IMR-90 (cell line): ENCODE data around the gene ZNF492. TPM values are rescaled to one million over a fixed set of nuclear protein-coding genes. Genes with fewer than 3 reads are reported as not detected.

Source experiments
- ATAC-seq: fragments of 200-7000 bp; cut with Tn5 transposase; 2 replicates; pipeline ENCODE4 v1.9.1; 2020; ENCODE audit warnings: low read depth, mild to moderate bottlenecking, moderate library complexity
- BruUV-seq: library from RNA; stranded (reverse); fragments of 400-500 nt; replicated peaks from 2 replicates; lab custom pipeline; 2021; lab: Mats Ljungman, UMichigan
- CTCF ChIA-PET: fragments of 300-600 bp; formaldehyde crosslinking; extraction: SDS; loops from one replicate; lab custom pipeline; 2021; ENCODE audit warnings: antibody characterized with exemption; lab: Yijun Ruan, JAX
- POLR2A ChIA-PET: fragments of 300-600 bp; sonication (Branson Sonifier 250); formaldehyde crosslinking; loops from one replicate; lab custom pipeline; 2022; ENCODE audit warnings: antibody characterized with exemption; ENCODE audit not compliant: unreplicated experiment; lab: Charles Lee
- DNase-seq: peaks from one replicate; pipeline ENCODE4 v3.0.0; 2013
- H2AFZ ChIP-seq: replicated peaks from 2 replicates; pipeline ENCODE3; 2013; ENCODE audit warnings: low read length, mild to moderate bottlenecking; ENCODE audit not compliant: poor library complexity
- H2AK5ac ChIP-seq: 2 replicates; pipeline ENCODE4 v1.6.1; 2013; ENCODE audit warnings: low read depth, low read length, inconsistent platforms
- H2AK9ac ChIP-seq: replicated peaks from 2 replicates; pipeline ENCODE3; 2013; ENCODE audit warnings: mild to moderate bottlenecking, low read depth, low read length, moderate library complexity; ENCODE audit not compliant: poor library complexity
- H2BK120ac ChIP-seq: 2 replicates; pipeline ENCODE4 v1.6.1; 2013; ENCODE audit warnings: low read depth, low read length, inconsistent platforms
- H2BK15ac ChIP-seq: 3 replicates; pipeline ENCODE4 v1.6.1; 2013; ENCODE audit warnings: low read depth, low read length, inconsistent platforms
- H2BK20ac ChIP-seq: 2 replicates; pipeline ENCODE4 v1.6.1; 2013; ENCODE audit warnings: low read depth, mild to moderate bottlenecking, inconsistent platforms, low read length, moderate library complexity
- H2BK5ac ChIP-seq: 2 replicates; pipeline ENCODE4 v1.6.1; 2013; ENCODE audit warnings: mild to moderate bottlenecking, low read depth, low read length, inconsistent platforms; ENCODE audit not compliant: poor library complexity, severe bottlenecking
- H3K14ac ChIP-seq: replicated peaks from 2 replicates; pipeline ENCODE4 v1.6.1; 2013; ENCODE audit warnings: low read depth, low read length, inconsistent platforms
- H3K18ac ChIP-seq: 2 replicates; pipeline ENCODE4 v1.6.1; 2013; ENCODE audit warnings: low read depth, low read length, control low read depth
- H3K23ac ChIP-seq: 2 replicates; pipeline ENCODE4 v1.6.1; 2013; ENCODE audit warnings: low read depth, low read length, inconsistent platforms
- H3K27ac ChIP-seq: 2 replicates; pipeline ENCODE4 v1.5.1; 2013; ENCODE audit warnings: mild to moderate bottlenecking, control low read depth, low read length; ENCODE audit not compliant: insufficient read depth
- H3K27me3 ChIP-seq: 2 replicates; pipeline ENCODE4 v1.6.1; 2013; ENCODE audit warnings: low read length; ENCODE audit not compliant: control insufficient read depth, insufficient read depth
- H3K36me3 ChIP-seq: 2 replicates; pipeline ENCODE4 v1.6.1; 2013; ENCODE audit warnings: low read length, mixed read lengths; ENCODE audit not compliant: control insufficient read depth, insufficient read depth
- H3K4ac ChIP-seq: 2 replicates; pipeline ENCODE4 v1.6.1; 2013; ENCODE audit warnings: low read depth, low read length, inconsistent platforms
- H3K4me1 ChIP-seq: 2 replicates; pipeline ENCODE4 v1.6.1; 2013; ENCODE audit warnings: low read length, mixed read lengths; ENCODE audit not compliant: control insufficient read depth, insufficient read depth
- H3K4me2 ChIP-seq: 2 replicates; pipeline ENCODE4 v1.6.1; 2013; ENCODE audit warnings: low read depth, mild to moderate bottlenecking, control low read depth, low read length, moderate library complexity
- H3K4me3 ChIP-seq: 2 replicates; pipeline ENCODE4 v1.5.1; 2013; ENCODE audit warnings: low read depth, mild to moderate bottlenecking, control low read depth, low read length, moderate library complexity; ENCODE audit not compliant: insufficient read depth
- H3K56ac ChIP-seq: 2 replicates; pipeline ENCODE4 v1.6.1; 2013; ENCODE audit warnings: low read length, inconsistent platforms; ENCODE audit not compliant: insufficient read depth; ENCODE audit errors: extremely low read depth
- H3K79me1 ChIP-seq, 2 experiments: 2 replicates each; pipeline ENCODE4 v1.6.1; 2013; ENCODE audit warnings: low read length in 2 of 2, inconsistent platforms in 1 of 2, low read depth in 1 of 2
- H3K9ac ChIP-seq: 2 replicates; pipeline ENCODE4 v1.6.1; 2013; ENCODE audit warnings: low read depth, low read length, control low read depth
- H3K9me1 ChIP-seq: 2 replicates; pipeline ENCODE4 v1.6.1; 2013; ENCODE audit warnings: low read length, inconsistent platforms; ENCODE audit not compliant: insufficient read depth
- H3K9me3 ChIP-seq: 2 replicates; pipeline ENCODE4 v1.6.1; 2013; ENCODE audit warnings: low read length; ENCODE audit not compliant: control insufficient read depth, insufficient read depth
- H4K20me1 ChIP-seq: 2 replicates; pipeline ENCODE4 v1.6.1; 2013; ENCODE audit warnings: low read length, inconsistent platforms; ENCODE audit not compliant: insufficient read depth
- H4K5ac ChIP-seq: 2 replicates; pipeline ENCODE4 v1.6.1; 2013; ENCODE audit warnings: mild to moderate bottlenecking, low read depth, low read length, control low read depth
- H4K8ac ChIP-seq, 2 experiments: 2 replicates each; pipeline ENCODE4 v1.6.1; 2013; ENCODE audit warnings: low read depth in 2 of 2, low read length in 2 of 2, control low read depth in 1 of 2, inconsistent platforms in 1 of 2
- H4K91ac ChIP-seq: 2 replicates; pipeline ENCODE4 v1.6.1; 2013; ENCODE audit warnings: low read depth, low read length, inconsistent platforms; ENCODE audit not compliant: insufficient read depth
- CHD1 ChIP-seq: IDR thresholded peaks from 2 replicates; pipeline ENCODE4 v1.6.1; 2012; ENCODE audit warnings: low read depth, low read length, improper control_type of control experiment
- MAFK ChIP-seq: IDR thresholded peaks from 2 replicates; pipeline ENCODE4 v1.6.1; 2012; ENCODE audit warnings: low read depth, low read length, improper control_type of control experiment
- MXI1 ChIP-seq: IDR thresholded peaks from 2 replicates; pipeline ENCODE4 v1.6.1; 2012; ENCODE audit warnings: low read depth, mild to moderate bottlenecking, low read length, moderate library complexity, borderline replicate concordance
- NFE2L2 ChIP-seq: fragments of 150-350 bp; IDR thresholded peaks from 2 replicates; pipeline ENCODE4 v1.6.1; 2016; ENCODE audit warnings: low read depth, mild to moderate bottlenecking, low read length
- RAD21 ChIP-seq: IDR thresholded peaks from 2 replicates; pipeline ENCODE4 v1.6.1; 2012; ENCODE audit warnings: low read length, improper control_type of control experiment
- RCOR1 ChIP-seq: IDR thresholded peaks from 2 replicates; pipeline ENCODE4 v1.6.1; 2012; ENCODE audit warnings: mild to moderate bottlenecking, low read length, improper control_type of control experiment; ENCODE audit not compliant: insufficient replicate concordance
- RFX5 ChIP-seq: IDR thresholded peaks from 2 replicates; pipeline ENCODE4 v1.8.0; 2012; ENCODE audit warnings: low read depth, mild to moderate bottlenecking, low read length, moderate library complexity
- SMC3 ChIP-seq: fragments of 150-350 bp; IDR thresholded peaks from 2 replicates; pipeline ENCODE4 v1.6.1; 2016; ENCODE audit warnings: low read depth, mild to moderate bottlenecking, antibody characterized with exemption, low read length, moderate library complexity
- WGBS, 2 experiments: methylation state at CpG; one replicate each; pipeline versions ENCODE4 v1.1.5 to v1.1.7; 2013; ENCODE audit warnings: missing lambda C conversion rate in 2 of 2; ENCODE audit not compliant: insufficient read length in 1 of 2; ENCODE audit errors: extremely low coverage in 2 of 2; 5-methylcytosine and 5-hydroxymethylcytosine counted together
- dilution Hi-C: fragments of 300-500 bp; cut with HindIII; formaldehyde crosslinking; loops from one replicate; pipeline ENCODE4 v1.14.3; 2018; ENCODE audit warnings: low sequenced_read_pairs; ENCODE audit not compliant: unreplicated experiment
- in situ Hi-C: fragments of 300-500 bp; cut with MboI; formaldehyde crosslinking; loops from 3 replicates; pipeline ENCODE4 v1.14.3; 2019; ENCODE audit warnings: low sequenced_read_pairs, inconsistent platforms, mixed read lengths
- intact Hi-C: fragments of 100-400 bp; cut with micrococcal nuclease; formaldehyde crosslinking; loops from 2 replicates; pipeline ENCODE4 v1.10.0; 2022
- polyA plus RNA-seq, 3 experiments: library from polyadenylated mRNA; depleted of rRNA; stranded (reverse); fragments of >200 nt; gene quantifications; 2 replicates each; pipeline ENCODE4 v1.2.3, GENCODE V29; 2012; ENCODE audit warnings: low replicate concordance in 1 of 3
- total RNA-seq: library from RNA; depleted of rRNA; stranded (reverse); fragments of >200 nt; gene quantifications from 2 replicates; pipeline ENCODE4 v1.2.3, GENCODE V29; 2012
- TF ChIP-seq, protein P1 (sequence below): fragments of 150-350 bp; IDR thresholded peaks from 2 replicates; pipeline ENCODE4 v1.6.1; 2017; ENCODE audit warnings: mild to moderate bottlenecking, antibody characterized with exemption, low read length, low read depth

Gene ZNF492
- total and polyA plus RNA-seq, 2 of the 4 experiments (the other 2 are of a cell fraction) = 0.19 to 1.3 TPM

DNA sequence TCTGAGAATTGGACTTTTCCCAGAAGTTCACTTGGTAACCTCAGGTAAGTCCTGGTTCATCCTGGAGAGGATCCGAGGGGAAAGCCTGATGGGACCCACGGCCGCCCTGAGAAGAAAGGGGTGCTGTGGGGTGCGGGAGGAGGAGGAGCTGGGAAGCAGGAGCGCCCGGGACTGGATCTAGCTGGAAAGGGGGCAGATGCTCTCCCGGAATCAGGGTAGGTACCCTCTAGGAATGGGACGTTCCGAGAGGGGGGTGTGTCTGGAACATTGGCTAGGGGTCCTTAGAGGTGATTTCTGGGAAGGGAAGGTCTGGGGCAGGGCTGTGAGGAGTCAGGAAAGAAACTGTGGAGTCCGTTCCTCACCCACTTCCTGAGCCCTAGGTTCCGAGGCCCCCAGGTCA is 38.7 kb upstream of the ZNF492 start:
- ATAC-seq = no peak
- no peak overlapping the region for H2AK9ac ChIP-seq
- no peak overlapping the region for H3K18ac ChIP-seq
- intact Hi-C loops (no loop called here), dilution Hi-C loops (no loop called here), in situ Hi-C loops (no loop called here)
- no peak overlapping the region for H2BK5ac ChIP-seq
- H4K8ac ChIP-seq = no peak overlapping the region
- ChIA-PET POLR2A (no interaction called here), CTCF (no interaction called here)
- WGBS, 2 experiments = 17% methylated on average over 1 of the region's 11 CpGs; no CpG with 5 or more reads in 1 of the 2 experiments
- no peaks in the 10 kb centered on the region for H3K27me3 ChIP-seq
- no peak overlapping the region for H3K4me2 ChIP-seq
- no peak overlapping the region for H3K56ac ChIP-seq
- H3K9ac ChIP-seq = no peak overlapping the region
- no peak overlapping the region for H3K4me3 ChIP-seq
- H3K9me1 ChIP-seq = no peaks in the 10 kb centered on the region
- H3K36me3 ChIP-seq = no peaks in the 10 kb centered on the region
- DNase-seq = no peak
- BruUV-seq = no TSS peak
- no peak overlapping the region for H2AFZ ChIP-seq
- H3K23ac ChIP-seq = no peak overlapping the region
- H3K9me3 ChIP-seq = peaks cover 23% of the 10 kb centered on the region
- H2BK15ac ChIP-seq = no peak overlapping the region
- no peaks in the 10 kb centered on the region for H3K4me1 ChIP-seq
- no peak overlapping the region for H4K5ac ChIP-seq
- no peak overlapping the region for H2AK5ac ChIP-seq
- no peak overlapping the region for H4K91ac ChIP-seq
- H3K4ac ChIP-seq = no peak overlapping the region
- H3K27ac ChIP-seq = no peak overlapping the region
- TF ChIP-seq RAD21 (no peak), NFE2L2 (no peak), RFX5 (no peak), CHD1 (no peak), RCOR1 (no peak), MXI1 (no peak), MAFK (no peak), SMC3 (no peak)
- TF ChIP-seq, protein P1, sequence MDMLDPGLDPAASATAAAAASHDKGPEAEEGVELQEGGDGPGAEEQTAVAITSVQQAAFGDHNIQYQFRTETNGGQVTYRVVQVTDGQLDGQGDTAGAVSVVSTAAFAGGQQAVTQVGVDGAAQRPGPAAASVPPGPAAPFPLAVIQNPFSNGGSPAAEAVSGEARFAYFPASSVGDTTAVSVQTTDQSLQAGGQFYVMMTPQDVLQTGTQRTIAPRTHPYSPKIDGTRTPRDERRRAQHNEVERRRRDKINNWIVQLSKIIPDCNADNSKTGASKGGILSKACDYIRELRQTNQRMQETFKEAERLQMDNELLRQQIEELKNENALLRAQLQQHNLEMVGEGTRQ = no peak
- no peaks in the 10 kb centered on the region for H3K79me1 ChIP-seq
- H2BK120ac ChIP-seq = no peak overlapping the region
- H2BK20ac ChIP-seq = no peak overlapping the region
- no peak overlapping the region for H3K14ac ChIP-seq
- no peaks in the 10 kb centered on the region for H4K20me1 ChIP-seq
